Stomach (tissue), 9 donors: ENCODE data around the gene CCDC93. TPM values are rescaled to one million over a fixed set of nuclear protein-coding genes. Genes with fewer than 3 reads are reported as not detected.

Experiments used
- DNase-seq, 2 donors: peaks; one replicate each; pipeline versions ENCODE4 v3.0.0 to v3.0.0-alpha.2; 2013 to 2019
- H3K27ac ChIP-seq, 5 donors: fragments of 200-600 bp in 4 of 5; sonication (generic) in 4 of 5; one replicate each; pipeline ENCODE4 v1.5.1; 2013 to 2019; ENCODE audit warnings: mild to moderate bottlenecking in 1 of 5, moderate library complexity in 1 of 5
- H3K27me3 ChIP-seq, 3 donors: fragments of 200-600 bp; sonication (generic); one replicate each; pipeline ENCODE4 v1.5.1; 2017 to 2019; ENCODE audit warnings: mixed run types in 1 of 3
- H3K36me3 ChIP-seq, 4 donors: fragments of 200-600 bp; sonication (generic); 1 replicate in 3 of 4; 2 replicates in 1 of 4; pipeline ENCODE4 v1.5.1; 2016 to 2019
- H3K4me1 ChIP-seq, 4 donors: fragments of 200-600 bp; sonication (generic); one replicate each; pipeline ENCODE4 v1.5.1; 2016 to 2019
- H3K4me3 ChIP-seq, 4 donors: fragments of 200-600 bp; sonication (generic) in 3 of 4; one replicate each; pipeline ENCODE4 v1.5.1; 2016 to 2019; ENCODE audit warnings: mild to moderate bottlenecking in 1 of 4
- H3K9me3 ChIP-seq, 4 donors: fragments of 200-600 bp; sonication (generic); one replicate each; pipeline ENCODE4 v1.5.1; 2016 to 2019
- CTCF ChIP-seq, 7 experiments: fragments of 450-650 bp in 4 of 7; fragments of 200-600 bp in 3 of 7; sonication (generic) in 3 of 7; IDR thresholded peaks; one replicate each; pipeline ENCODE4 v1.5.1; 2016 to 2019; ENCODE audit warnings: antibody characterized with exemption in 7 of 7, control low read depth in 2 of 7, mild to moderate bottlenecking in 1 of 7
- EP300 ChIP-seq: sonication (generic); formaldehyde crosslinking; IDR thresholded peaks from one replicate; pipeline ENCODE4 v1.6.1; 2017; ENCODE audit warnings: antibody characterized with exemption
- POLR2A ChIP-seq, 4 donors: fragments of 450-650 bp; IDR thresholded peaks; one replicate each; pipeline ENCODE4 v1.6.1; 2016; ENCODE audit warnings: antibody characterized with exemption in 4 of 4, control low read depth in 2 of 4, mild to moderate bottlenecking in 1 of 4, moderate library complexity in 1 of 4
- POLR2AphosphoS5 ChIP-seq, 3 donors: sonication (generic); formaldehyde crosslinking; IDR thresholded peaks; one replicate each; pipeline ENCODE4 v1.6.1; 2016; ENCODE audit warnings: antibody characterized with exemption in 3 of 3
- WGBS, 5 donors: extraction: QIAGEN DNeasy Blood & Tissue Kit in 3 of 5; methylation state at CpG; one replicate each; pipeline versions ENCODE4 v1.1.5 to v1.1.7; 2013 to 2018; 5-methylcytosine and 5-hydroxymethylcytosine counted together
- intact Hi-C: fragments of 100-400 bp; cut with DNase I; formaldehyde crosslinking; loops from one replicate; pipeline ENCODE4 v1.15.1; 2023; ENCODE audit warnings: low total_unique reads
- polyA plus RNA-seq, 3 donors: library from polyadenylated mRNA; stranded (reverse); fragments of 200-250 nt; gene quantifications; one replicate each; pipeline ENCODE4 v1.2.3, GENCODE V29; 2013
- total RNA-seq, 5 donors: library from RNA; depleted of rRNA; stranded (reverse); fragments of >200 nt; gene quantifications; one replicate each; pipeline versions ENCODE4 v1.1.0 to v1.2.3, GENCODE V29; 2014 to 2016
- donor health status: healthy with polysubstance abuse.
- donor health status: Bipolar disorder and iron deficiency.
- donor health status: healthy.

Gene CCDC93
- total and polyA plus RNA-seq, 8 donors = 3.1 to 63.9 (median 24.3) TPM

- DNase-seq = no peak
- no peaks in the 10 kb centered on the region for H3K9me3 ChIP-seq
- H3K36me3 ChIP-seq = peaks cover 65 to 100% (median 100%) of the 10 kb centered on the region in 4 donors
- WGBS, 5 donors = 70 to 88% (median 84%) methylated on average over 1 of the region's 1 CpG
- H3K4me3 ChIP-seq = no peak overlapping the region
- no peak overlapping the region for H3K27ac ChIP-seq
- H3K27me3 ChIP-seq = no peaks in the 10 kb centered on the region
- no peak for TF ChIP-seq CTCF (IDR thresholded peaks at IDR 0.05)
- TF ChIP-seq POLR2AphosphoS5 (IDR thresholded peaks at IDR 0.05) = no peak
- no peak for TF ChIP-seq POLR2A (IDR thresholded peaks at IDR 0.05)
- no peak for TF ChIP-seq EP300
- no peaks in the 10 kb centered on the region for H3K4me1 ChIP-seq
- intact Hi-C loops = no loop called here
Measured at GRCh38 chr2:117948615-117949014, 65.3 kb downstream of the CCDC93 start.

DNA sequence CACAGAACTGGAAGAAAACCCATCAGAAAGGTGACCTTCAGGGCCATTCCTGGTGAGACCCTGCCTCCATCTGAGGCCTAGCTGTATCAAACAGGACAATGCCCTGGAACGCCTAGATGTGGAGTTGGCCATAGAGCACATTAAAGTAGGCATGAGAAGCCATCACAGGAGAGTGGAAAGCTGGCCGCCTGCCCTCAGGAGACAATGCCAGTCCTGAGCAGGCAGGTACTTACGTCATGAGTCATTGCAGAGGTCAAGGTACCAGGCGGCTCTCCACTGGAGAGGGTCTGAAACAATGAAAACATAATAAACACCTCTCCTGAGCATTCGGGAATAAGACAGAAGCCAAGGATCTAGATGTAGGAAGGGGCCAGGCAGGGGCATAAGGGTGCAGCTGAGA lies 68.6 kb downstream of the CCDC93 start:
- H3K4me3 ChIP-seq = no peak overlapping the region
- H3K36me3 ChIP-seq = peaks cover 77 to 100% (median 100%) of the 10 kb centered on the region in 4 donors
- no peaks in the 10 kb centered on the region for H3K9me3 ChIP-seq
- WGBS, 5 donors = 86 to 93% (median 90%) methylated on average over 5 of the region's 5 CpGs
- intact Hi-C loops = no loop called here
- no peak overlapping the region for H3K27ac ChIP-seq
- no peaks in the 10 kb centered on the region for H3K4me1 ChIP-seq
- DNase-seq = no peak
- no peaks in the 10 kb centered on the region for H3K27me3 ChIP-seq
- no peak for TF ChIP-seq CTCF (IDR thresholded peaks at IDR 0.05)
- no peak for TF ChIP-seq EP300
- TF ChIP-seq POLR2A (IDR thresholded peaks at IDR 0.05) = no peak
- TF ChIP-seq POLR2AphosphoS5 (IDR thresholded peaks at IDR 0.05) = no peak

GRCh38 chr2:117944816-117945215 lies 69.1 kb downstream of the CCDC93 start:
- peaks cover 82 to 100% (median 100%) of the 10 kb centered on the region in 4 donors for H3K36me3 ChIP-seq
- intact Hi-C loops = no loop called here
- 95 to 100% (median 98%) methylated on average over 1 to 2 of the region's 2 CpGs for WGBS, 5 donors

GRCh38 chr2:117943013-117943672 lies 70.7 kb downstream of the CCDC93 start:
- WGBS, 5 donors = 68 to 80% (median 77%) methylated on average over 3 of the region's 3 CpGs
- intact Hi-C loops = no loop called here
- no peak for TF ChIP-seq POLR2AphosphoS5 (IDR thresholded peaks at IDR 0.05)
- H3K9me3 ChIP-seq = no peaks in the 10 kb centered on the region
- no peak for DNase-seq
- H3K4me3 ChIP-seq = no peak overlapping the region
- no peaks in the 10 kb centered on the region for H3K27me3 ChIP-seq
- H3K36me3 ChIP-seq = peaks cover 83 to 100% (median 100%) of the 10 kb centered on the region in 4 donors
- H3K27ac ChIP-seq = no peak overlapping the region
- no peaks in the 10 kb centered on the region for H3K4me1 ChIP-seq

More at GRCh38 chr2:117944816-117945215, 69.1 kb downstream of the CCDC93 start:
- Histone ChIP-seq H3K9me3 (no peaks in the 10 kb centered on the region), H3K4me3 (no peak overlapping the region), H3K27ac (no peak overlapping the region), H3K4me1 (no peaks in the 10 kb centered on the region), H3K27me3 (no peaks in the 10 kb centered on the region)
- DNase-seq = no peak
- TF ChIP-seq POLR2AphosphoS5 (IDR thresholded peaks at IDR 0.05) = no peak
- TF ChIP-seq POLR2A (IDR thresholded peaks at IDR 0.05) = no peak
- TF ChIP-seq CTCF (IDR thresholded peaks at IDR 0.05) = no peak
- TF ChIP-seq EP300 = no peak

DNA sequence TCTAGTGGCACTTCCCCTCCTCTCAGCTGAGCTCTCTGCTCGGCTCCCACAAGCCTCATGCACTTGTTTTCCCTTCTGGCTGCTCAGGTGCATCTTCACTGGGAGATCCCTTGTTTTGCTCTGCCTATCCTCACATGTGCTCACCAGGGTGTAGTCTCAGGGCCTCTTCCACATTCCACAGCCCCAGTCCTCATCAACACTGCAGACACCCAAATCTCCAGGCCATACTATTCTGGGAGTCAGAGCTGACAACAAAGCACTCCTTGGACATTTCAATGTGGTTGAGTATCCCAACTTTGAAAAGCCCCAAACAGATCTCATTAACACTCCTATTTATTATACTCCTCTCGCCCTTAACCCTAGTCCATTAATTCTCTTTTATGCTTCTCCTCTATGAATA lies 71.3 kb downstream of the CCDC93 start:
- no peak for DNase-seq
- H3K36me3 ChIP-seq = peaks cover 83 to 100% (median 100%) of the 10 kb centered on the region in 4 donors
- WGBS, 5 donors = 90 to 93% (median 91%) methylated on average over 2 of the region's 2 CpGs
- H3K4me3 ChIP-seq = no peak overlapping the region
- H3K27me3 ChIP-seq = no peaks in the 10 kb centered on the region
- intact Hi-C loops = no loop called here
- TF ChIP-seq EP300 = no peak
- no peak for TF ChIP-seq POLR2A (IDR thresholded peaks at IDR 0.05)
- TF ChIP-seq CTCF (IDR thresholded peaks at IDR 0.05) = no peak
- no peak for TF ChIP-seq POLR2AphosphoS5 (IDR thresholded peaks at IDR 0.05)
- no peak overlapping the region for H3K27ac ChIP-seq
- H3K9me3 ChIP-seq = no peaks in the 10 kb centered on the region
- H3K4me1 ChIP-seq = no peaks in the 10 kb centered on the region
